ENCODE data around the gene CEACAM16.

DNA sequence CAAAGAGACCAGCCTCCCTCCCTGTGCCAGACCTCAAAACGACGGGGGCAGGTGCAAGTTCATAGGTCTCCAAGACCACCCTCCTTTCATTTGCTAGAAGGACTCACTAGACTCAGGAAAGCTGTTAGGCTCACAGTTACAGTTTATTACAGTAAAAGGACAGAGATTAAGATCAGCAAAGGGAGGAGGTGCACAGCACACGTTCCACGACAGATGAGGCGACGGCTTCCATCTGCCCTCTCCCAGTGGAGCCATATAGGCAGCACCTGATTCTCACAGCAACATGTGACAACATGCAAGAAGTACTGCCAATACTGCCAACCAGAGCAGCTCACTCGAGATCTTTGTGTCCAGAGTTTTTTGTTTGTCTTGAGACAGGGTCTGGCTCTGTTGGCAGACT is 37.0 kb upstream of the CEACAM16 start:
- no peak for TF ChIP-seq EZH2 (IDR thresholded peaks at IDR 0.05)
- no peak for TF ChIP-seq POLR2AphosphoS5 (IDR thresholded peaks at IDR 0.05; ENCODE audit: borderline replicate concordance, low read depth, low read length)
- TF ChIP-seq FOXP2 (optimal IDR thresholded peaks at IDR 0.05; ENCODE audit: control extremely low read depth, extremely low read length, insufficient read depth) = no peak

Data from SK-N-MC (cell line).